Adrenal gland (tissue), 12 donors: ENCODE results near the gene TTC36. TPM values are rescaled to one million over a fixed set of nuclear protein-coding genes. Genes with fewer than 3 reads are reported as not detected.

Source experiments
- DNase-seq, 7 donors: peaks; one replicate each; pipeline ENCODE4 v3.0.0-alpha.2; 2019 to 2020
- H3K27ac ChIP-seq, 5 donors: fragments of 200-600 bp; sonication (generic) in 4 of 5; 1 replicate in 3 of 5; 2 replicates in 2 of 5; pipeline versions ENCODE4 v1.5.1 to v1.8.0; 2016 to 2020; ENCODE audit warnings: mild to moderate bottlenecking in 1 of 5
- H3K27me3 ChIP-seq: fragments of 200-600 bp; 2 replicates; pipeline ENCODE4 v1.8.0; 2021
- H3K36me3 ChIP-seq, 2 donors: fragments of 200-600 bp; replicated peaks in 1 of 2; 1 replicate in 1 of 2; 2 replicates in 1 of 2; pipeline versions ENCODE4 v1.5.1 to v1.8.0; 2018 to 2022
- H3K4me1 ChIP-seq, 2 donors: fragments of 200-600 bp; replicated peaks in 1 of 2; 1 replicate in 1 of 2; 2 replicates in 1 of 2; pipeline versions ENCODE4 v1.5.1 to v1.8.0; 2018 to 2021
- H3K4me3 ChIP-seq, 4 donors: fragments of 200-600 bp; sonication (generic) in 3 of 4; one replicate each; pipeline ENCODE4 v1.5.1; 2016 to 2018
- H3K9me3 ChIP-seq, 3 donors: fragments of 200-600 bp; sonication (generic) in 1 of 3; replicated peaks in 1 of 3; 1 replicate in 2 of 3; 2 replicates in 1 of 3; pipeline versions ENCODE4 v1.5.1 to v1.8.0; 2016 to 2021
- CTCF ChIP-seq, 6 experiments: fragments of 450-650 bp in 4 of 6; fragments of 200-600 bp in 2 of 6; sonication (generic) in 1 of 6; IDR thresholded peaks; 1 replicate in 5 of 6; 2 replicates in 1 of 6; pipeline versions ENCODE4 v1.5.1 to v1.8.0; 2016 to 2021; ENCODE audit warnings: antibody characterized with exemption in 6 of 6, mild to moderate bottlenecking in 2 of 6, moderate library complexity in 1 of 6
- POLR2A ChIP-seq, 2 donors: fragments of 450-650 bp; IDR thresholded peaks; one replicate each; pipeline ENCODE4 v1.6.1; 2017; ENCODE audit warnings: antibody characterized with exemption in 2 of 2, mild to moderate bottlenecking in 2 of 2, moderate library complexity in 1 of 2
- WGBS, 4 donors: extraction: QIAGEN DNeasy Blood & Tissue Kit in 2 of 4; methylation state at CpG; one replicate each; pipeline versions ENCODE4 v1.1.5 to v1.1.7; 2013 to 2017; 5-methylcytosine and 5-hydroxymethylcytosine counted together
- intact Hi-C, 2 donors: fragments of 100-400 bp; cut with DNase I; formaldehyde crosslinking; loops; one replicate each; pipeline versions ENCODE4 v1.14.1 to v1.15.0; 2022 to 2023
- polyA plus RNA-seq, 3 donors: library from polyadenylated mRNA; stranded (reverse); fragments of 200-250 nt in 2 of 3; fragments of 350-450 nt in 1 of 3; fragmentation: Illumina TruSeq in 1 of 3; extraction: RNeasy Lipid Tissue Mini Kit (QIAGEN cat#74804) in 1 of 3; gene quantifications; one replicate each; pipeline ENCODE4 v1.2.3, GENCODE V29; 2013 to 2014
- total RNA-seq, 9 donors: library from RNA; depleted of rRNA in 4 of 9; stranded (reverse); fragments of >200 nt in 4 of 9; fragments of 120-200 nt in 1 of 9; fragmentation: NEBNext Ultra II Directional in 1 of 9; extraction: Animal tissue kit (Norgen Biotek cat#: 25700) in 1 of 9; gene quantifications; one replicate each; pipeline versions ENCODE4 v1.1.0 to v1.2.4, GENCODE V29; 2013 to 2023
- donor health status: healthy with polysubstance abuse.
- donor health status: Bipolar disorder and iron deficiency.
- donor health status: DM: yes; HTN: yes; CAD: no.
- donor health status: DM: no; HTN: no; CAD: no.
- donor health status: DM: no; HTN: no; CAD: no.
- donor health status: DM: yes; HTN: yes; CAD: no.

Gene TTC36
- total and polyA plus RNA-seq, 12 donors = 0.79 to 7.9 (median 2.7) TPM; not detected in 2

- H3K27me3 ChIP-seq = no peaks in the 10 kb centered on the region
- no peaks in the 10 kb centered on the region for H3K9me3 ChIP-seq
- intact Hi-C loops = no loop called here
- peaks cover 5% of the 10 kb centered on the region in 2 donors for H3K4me1 ChIP-seq
- H3K36me3 ChIP-seq = peaks cover 0 to 19% of the 10 kb centered on the region in 2 donors
- H3K4me3 ChIP-seq = no peak overlapping the region
- WGBS, 4 donors = 91 to 95% (median 94%) methylated on average over 8 of the region's 8 CpGs
- TF ChIP-seq POLR2A (IDR thresholded peaks at IDR 0.05) (no peak), CTCF (IDR thresholded peaks at IDR 0.05) (no peak)
- H3K27ac ChIP-seq = no peak overlapping the region
- DNase-seq = peak in 1 of 7 donors; percentile 3
Observed at GRCh38 chr11:118544010-118544646, 16.9 kb downstream of the TTC36 start.

DNA sequence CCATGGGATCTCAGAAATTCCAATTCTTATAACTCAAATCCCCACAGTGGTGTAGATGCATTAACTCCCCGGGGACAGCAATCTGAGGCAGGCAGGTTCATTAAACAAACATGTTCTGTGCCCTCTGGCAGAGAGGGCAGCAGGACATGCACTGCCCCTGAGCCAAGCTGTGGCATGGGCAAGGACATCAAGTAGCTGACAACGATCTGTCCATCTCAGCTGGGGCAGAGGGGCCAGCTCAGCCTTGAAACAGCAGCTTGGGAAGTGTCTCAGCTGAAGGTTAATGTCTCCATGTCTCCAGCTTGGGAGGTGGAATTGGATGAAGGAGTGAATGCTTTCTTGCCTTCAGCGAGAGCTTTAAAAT, 17.4 kb downstream of the TTC36 start:
- no peak overlapping the region for H3K27ac ChIP-seq
- no peak overlapping the region for H3K4me3 ChIP-seq
- WGBS, 4 donors = 68 to 76% (median 74%) methylated on average over 3 of the region's 3 CpGs
- TF ChIP-seq POLR2A (IDR thresholded peaks at IDR 0.05) = no peak
- TF ChIP-seq CTCF (IDR thresholded peaks at IDR 0.05) = no peak
- H3K36me3 ChIP-seq = peaks cover 0 to 19% of the 10 kb centered on the region in 2 donors
- intact Hi-C loops = no loop called here
- no peaks in the 10 kb centered on the region for H3K27me3 ChIP-seq
- no peaks in the 10 kb centered on the region for H3K9me3 ChIP-seq
- no peak for DNase-seq
- peaks cover 5% of the 10 kb centered on the region in 2 donors for H3K4me1 ChIP-seq

DNA sequence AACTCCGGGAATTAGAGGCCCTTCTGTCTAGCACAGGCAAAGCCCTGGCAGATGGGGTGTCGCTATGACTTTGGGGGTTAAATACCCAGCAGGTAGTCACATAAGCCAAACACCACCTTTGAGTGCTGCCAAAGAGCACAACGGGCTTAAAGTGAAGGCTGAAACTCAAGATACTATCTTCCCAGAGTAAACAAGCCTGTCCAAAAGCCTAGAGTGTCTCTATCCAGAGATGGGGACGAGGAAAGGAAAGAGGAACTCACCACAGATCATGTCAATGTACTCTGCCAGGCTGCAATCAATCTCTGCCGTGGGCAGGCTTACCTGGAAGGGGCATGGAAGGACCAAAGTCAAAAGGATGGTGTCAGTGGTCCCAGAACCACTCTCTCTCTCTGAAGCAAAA, 18.3 kb downstream of the TTC36 start:
- TF ChIP-seq CTCF (IDR thresholded peaks at IDR 0.05) (no peak), POLR2A (IDR thresholded peaks at IDR 0.05) (no peak)
- H3K36me3 ChIP-seq = peaks cover 0 to 19% of the 10 kb centered on the region in 2 donors
- no peak for DNase-seq
- H3K27ac ChIP-seq = no peak overlapping the region
- H3K4me3 ChIP-seq = no peak overlapping the region
- H3K27me3 ChIP-seq = no peaks in the 10 kb centered on the region
- no peaks in the 10 kb centered on the region for H3K9me3 ChIP-seq
- intact Hi-C loops = no loop called here
- 77 to 94% (median 87%) methylated on average over 5 of the region's 5 CpGs for WGBS, 4 donors
- H3K4me1 ChIP-seq = peaks cover under 1 to 3% of the 10 kb centered on the region in 2 donors

DNA sequence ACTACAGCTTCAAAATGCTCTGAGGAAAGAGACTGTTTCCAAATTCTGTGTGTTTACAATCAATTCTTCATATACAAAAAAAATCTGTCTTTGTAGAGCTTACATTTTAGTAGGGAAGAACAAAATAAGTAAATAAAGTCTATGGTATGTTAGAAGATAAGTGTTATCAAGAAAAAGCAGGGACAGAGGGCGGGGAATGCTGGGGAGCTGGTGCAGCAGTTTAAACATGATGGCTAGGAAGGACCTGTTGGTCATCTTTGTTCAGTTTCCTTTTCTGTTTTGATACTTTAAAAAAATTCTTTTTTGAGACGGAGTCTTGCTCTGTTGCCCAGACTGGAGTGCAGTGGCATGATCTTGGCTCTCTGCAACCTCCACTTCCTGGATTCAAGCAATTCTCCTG, 19.9 kb downstream of the TTC36 start:
- peak in 1 of 7 donors; percentile 4 for DNase-seq
- TF ChIP-seq POLR2A (IDR thresholded peaks at IDR 0.05) (no peak), CTCF (IDR thresholded peaks at IDR 0.05) (no peak)
- intact Hi-C loops = no loop called here
- Histone ChIP-seq H3K4me1 (no peaks in the 10 kb centered on the region), H3K9me3 (no peaks in the 10 kb centered on the region), H3K27ac (no peak overlapping the region), H3K4me3 (no peak overlapping the region), H3K27me3 (no peaks in the 10 kb centered on the region), H3K36me3 (peaks cover 0 to 30% of the 10 kb centered on the region in 2 donors)
- 94 to 100% (median 97%) methylated on average over 2 of the region's 2 CpGs for WGBS, 4 donors
